GM19240 (cell line): Measurements from ENCODE around the gene ITPR2.

Experiments
- DNase-seq: peaks from one replicate; pipeline ENCODE4 v3.0.0; 2011; ENCODE audit warnings: low spot score; ENCODE audit not compliant: insufficient read length

Gene ITPR2

GRCh38 chr12:26410689-26411088, 422.3 kb downstream of the ITPR2 start:
- DNase-seq = no peak

GRCh38 chr12:26406813-26407212, 426.2 kb downstream of the ITPR2 start:
- no peak for DNase-seq

DNA sequence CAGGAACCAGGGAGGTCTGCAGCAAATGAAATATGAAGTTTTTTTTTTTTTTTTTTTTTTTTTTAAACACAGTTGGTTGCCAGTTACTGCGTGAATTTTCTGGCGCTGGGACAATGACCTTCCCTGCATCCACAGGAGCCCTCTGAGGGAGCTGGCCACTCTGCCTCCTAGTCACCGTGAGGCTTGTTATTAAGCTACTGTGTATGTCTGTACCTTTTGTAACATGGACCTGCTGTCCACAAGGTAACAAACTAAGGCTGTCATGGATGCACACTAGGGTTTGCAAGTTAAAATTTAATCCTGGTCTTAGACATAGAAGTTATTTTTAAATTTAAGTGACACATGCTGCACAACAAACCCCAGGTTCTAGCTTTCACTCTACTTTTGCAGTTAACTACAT, 426.6 kb downstream of the ITPR2 start:
- DNase-seq = no peak

DNA sequence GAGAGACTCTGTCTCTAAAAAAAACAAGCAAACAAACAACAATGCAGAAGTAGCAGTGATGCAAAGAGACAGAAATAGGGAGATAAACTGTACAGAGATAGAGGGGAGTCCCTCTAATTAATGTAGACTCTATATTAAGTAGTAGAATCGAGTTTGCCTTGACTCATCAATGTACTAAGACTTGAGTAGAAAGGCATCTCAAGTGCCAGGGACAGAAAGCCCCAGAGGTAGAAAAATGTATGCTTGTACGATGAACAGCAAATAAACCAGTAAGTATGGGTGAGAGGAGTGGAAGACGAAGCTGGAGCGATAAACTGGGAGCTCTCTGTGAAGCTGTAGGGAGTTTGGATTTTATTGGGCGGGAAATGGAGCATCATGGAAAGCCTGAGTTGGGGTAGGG, 429.4 kb downstream of the ITPR2 start:
- no peak for DNase-seq

- no peak for DNase-seq
These were observed 430.3 kb downstream of the ITPR2 start for GRCh38 chr12:26402648-26403047.

DNA sequence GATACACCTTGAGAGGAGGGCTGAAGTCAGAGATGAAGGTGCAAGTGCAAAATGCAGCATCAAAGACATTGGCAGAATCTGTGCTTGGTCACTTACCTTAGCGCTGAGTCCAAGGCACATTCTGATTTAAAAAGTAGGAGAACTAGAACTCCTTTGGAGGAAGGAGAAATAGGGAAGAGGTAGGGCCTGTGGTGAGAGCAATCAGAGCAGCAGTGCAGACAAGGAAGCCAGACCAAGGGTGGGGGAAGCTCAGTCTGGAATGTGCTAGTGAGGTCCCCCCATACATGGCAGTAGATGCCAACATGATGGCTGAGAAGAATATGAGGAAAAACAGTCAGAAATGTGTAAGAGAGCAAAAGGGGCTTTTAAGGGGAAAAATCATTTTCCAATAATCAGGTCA, 431.1 kb downstream of the ITPR2 start:
- no peak for DNase-seq

GRCh38 chr12:26400627-26401026, 432.4 kb downstream of the ITPR2 start:
- DNase-seq = no peak

DNA sequence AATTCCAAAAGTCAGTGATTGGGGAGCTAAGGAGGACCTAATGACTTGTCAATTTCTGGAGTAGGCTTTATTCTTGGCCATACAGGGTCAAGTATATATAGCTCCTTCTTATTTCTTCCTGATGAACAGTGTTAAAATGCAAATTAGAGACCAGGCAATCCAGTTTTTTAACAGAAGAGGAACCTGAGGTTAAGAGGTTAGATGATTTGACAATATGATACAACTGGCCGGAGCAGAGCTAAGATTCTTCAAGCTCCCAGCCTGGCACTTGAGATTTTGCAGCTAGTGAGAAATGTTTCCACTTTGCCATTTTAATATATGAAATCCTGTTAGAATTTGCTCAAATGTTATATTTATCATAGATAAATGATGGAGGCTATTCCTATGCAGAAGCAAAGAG, 433.6 kb downstream of the ITPR2 start:
- no peak for DNase-seq

DNA sequence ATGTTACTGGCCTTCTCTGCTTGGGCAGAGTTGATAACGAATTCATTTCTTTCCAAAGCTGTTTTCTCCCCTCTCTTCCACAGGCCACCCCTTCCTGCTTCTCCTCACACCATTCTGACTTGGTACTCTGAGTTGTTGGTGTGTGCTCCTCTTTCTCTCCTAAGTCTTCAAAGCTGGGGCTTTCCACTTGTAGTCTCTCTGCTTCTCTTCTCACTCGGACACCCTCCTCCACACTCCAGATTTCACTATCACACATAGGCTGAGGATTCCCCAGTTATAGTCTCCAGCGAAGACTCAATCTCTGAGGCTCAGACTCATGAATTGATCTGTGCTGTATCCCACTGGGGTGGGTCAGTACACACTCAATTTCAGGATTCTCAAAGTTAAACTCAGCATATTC, 436.6 kb downstream of the ITPR2 start:
- DNase-seq = peak; percentile 5

GRCh38 chr12:26389343-26389742, 443.7 kb downstream of the ITPR2 start:
- no peak for DNase-seq

DNA sequence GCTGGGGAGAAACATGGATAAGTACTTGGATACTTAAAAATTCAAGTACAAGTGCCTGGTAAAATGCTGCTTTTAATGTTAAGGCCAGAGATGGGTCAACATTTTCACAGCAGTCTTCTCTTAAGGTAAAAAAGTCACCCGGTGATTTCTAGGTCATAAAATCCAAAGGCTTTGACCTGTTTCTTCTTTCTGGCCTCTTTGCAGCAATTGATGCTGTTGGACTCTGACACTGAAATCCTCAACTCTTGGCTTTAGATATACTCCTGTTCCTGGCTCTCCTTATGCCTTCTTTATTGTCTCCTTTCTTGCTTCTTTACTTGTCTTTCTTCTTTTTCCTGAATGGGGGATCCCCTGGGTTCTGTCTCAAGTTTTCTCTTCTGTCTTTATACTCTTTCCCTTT, 448.5 kb downstream of the ITPR2 start:
- no peak for DNase-seq

DNA sequence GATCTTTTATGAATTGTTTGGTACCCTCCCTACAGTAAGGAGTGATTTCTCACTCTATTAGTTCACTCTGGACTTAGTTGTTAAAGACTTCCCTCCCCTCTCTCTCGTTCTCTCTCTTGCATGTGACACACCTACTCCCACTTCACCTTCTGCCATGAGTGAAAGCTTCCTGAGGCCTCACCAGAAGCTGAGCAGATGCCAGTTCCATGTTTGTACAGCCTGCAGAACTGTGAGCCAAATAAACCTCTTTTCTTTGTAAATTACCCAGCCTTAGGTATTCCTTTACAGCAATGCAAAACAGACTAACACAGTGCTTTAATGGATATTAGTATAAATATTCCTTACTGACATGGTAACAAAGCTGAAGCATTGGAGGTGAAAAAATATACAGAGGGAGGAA, 450.0 kb downstream of the ITPR2 start:
- DNase-seq = no peak

DNA sequence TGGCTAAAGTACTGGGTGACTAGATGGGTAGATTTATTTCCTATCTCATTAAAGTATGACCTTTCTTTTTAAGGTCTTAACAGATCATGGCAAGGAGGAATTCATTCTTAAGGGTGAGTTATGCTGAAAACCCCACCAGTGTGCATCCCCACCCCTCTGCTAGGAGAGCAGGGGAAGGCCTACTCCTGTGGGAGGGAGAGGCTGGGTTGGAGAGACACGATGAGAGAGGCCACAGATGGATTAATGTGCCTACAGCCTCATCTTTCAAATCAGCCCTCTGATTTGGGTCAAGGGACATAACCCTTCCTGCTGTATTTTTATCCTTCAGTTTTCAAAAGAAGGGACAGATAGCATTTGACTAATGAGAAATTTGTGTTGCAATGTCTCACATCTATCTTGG, 452.1 kb downstream of the ITPR2 start:
- DNase-seq = no peak

DNA sequence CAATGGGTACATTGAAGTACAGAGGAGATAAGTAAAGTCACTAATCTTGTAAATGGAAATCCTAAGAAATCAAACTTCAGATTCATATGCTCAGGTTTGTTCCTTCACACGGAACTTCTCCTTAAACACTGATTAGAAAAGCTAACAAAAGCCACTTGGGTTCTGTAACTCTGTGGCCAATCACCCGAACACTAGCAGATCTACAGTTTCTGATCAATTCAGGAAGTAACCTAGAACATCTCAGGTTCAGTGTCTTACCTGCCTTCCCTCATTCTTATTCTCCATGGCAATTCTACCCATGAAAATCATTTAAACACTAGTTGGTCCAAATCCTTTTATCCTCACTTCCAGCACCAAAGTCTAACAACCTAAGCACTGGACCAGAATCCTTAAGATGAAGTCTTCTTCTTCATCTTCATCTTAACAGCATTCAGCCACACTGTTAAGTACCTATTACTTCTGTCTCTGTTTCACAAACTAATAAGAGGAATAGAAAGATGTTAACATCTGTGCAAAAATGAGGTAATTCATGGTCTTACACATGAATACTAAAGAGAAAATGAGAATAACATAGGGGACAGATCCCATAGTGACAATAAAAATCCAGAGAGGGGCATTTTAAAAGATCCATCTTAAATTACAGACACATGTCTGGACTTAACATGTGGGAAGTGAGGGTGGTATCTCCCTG, 453.1 kb downstream of the ITPR2 start:
- no peak for DNase-seq

GRCh38 chr12:26378711-26379110, 454.3 kb downstream of the ITPR2 start:
- no peak for DNase-seq

GRCh38 chr12:26374934-26375680, 457.9 kb downstream of the ITPR2 start:
- no peak for DNase-seq

GRCh38 chr12:26373606-26374495, 459.1 kb downstream of the ITPR2 start:
- DNase-seq = no peak

GRCh38 chr12:26372866-26373265, 460.1 kb downstream of the ITPR2 start:
- no peak for DNase-seq

DNA sequence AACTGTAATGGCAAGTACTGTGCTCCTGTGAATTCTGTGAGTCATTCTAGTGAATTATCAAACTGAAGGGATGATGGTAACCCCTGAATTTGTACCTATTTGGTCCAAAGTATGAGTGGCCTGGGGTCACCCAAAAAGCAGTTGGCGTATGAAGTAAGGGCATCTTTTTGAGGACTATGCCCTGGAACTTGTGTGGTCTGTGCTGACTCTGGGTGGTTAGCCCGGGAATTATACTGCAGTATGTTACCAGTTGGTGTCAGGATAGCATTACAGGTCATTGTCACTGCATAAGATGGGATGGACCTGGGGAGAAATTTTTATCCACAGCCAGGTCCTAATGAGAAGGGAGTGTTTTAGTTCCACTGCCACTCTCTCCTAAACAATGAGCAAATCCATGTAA, 462.9 kb downstream of the ITPR2 start:
- DNase-seq = no peak

GRCh38 chr12:26369588-26369987, 463.4 kb downstream of the ITPR2 start:
- no peak for DNase-seq

DNA sequence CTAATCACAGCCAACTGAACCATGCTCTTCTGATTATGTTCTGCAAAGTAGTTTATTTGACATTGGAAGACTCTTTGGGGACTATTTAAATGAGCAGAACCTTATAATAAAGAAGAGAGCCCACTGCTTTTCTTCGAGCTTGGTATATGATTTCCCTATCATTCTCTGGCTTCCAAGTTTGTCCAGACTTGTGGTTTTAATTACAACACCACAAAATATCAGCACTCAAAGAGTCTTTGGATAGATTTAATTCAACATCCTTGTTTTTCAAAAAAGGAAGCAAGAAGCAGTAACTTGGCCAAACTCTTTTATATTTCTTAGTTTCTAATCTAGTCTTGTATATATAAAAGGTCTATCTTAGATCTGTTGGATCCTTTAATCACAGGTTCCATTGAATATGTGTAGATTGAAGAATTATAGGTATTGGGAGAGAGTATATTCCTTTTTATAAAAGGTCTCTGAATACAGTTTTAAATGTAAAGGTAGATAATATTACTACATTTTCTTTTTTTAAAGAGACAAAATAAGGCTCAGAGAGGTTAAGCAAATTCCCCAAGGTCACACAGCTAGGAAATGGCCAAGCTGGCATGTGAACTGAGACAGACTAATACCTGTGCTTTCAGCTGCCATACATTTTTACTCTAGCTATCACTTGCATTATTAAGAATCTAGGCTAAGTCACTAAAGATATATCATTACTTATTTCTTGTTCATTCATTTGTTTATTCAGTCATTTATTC, 464.8 kb downstream of the ITPR2 start:
- no peak for DNase-seq
